Spleen (tissue), 7 donors: Measurements from ENCODE around the gene POLR2F.

ENCODE experiments used
- CTCF ChIP-seq, 11 experiments: fragments of 200-600 bp in 7 of 11; fragments of 450-650 bp in 4 of 11; sonication (generic) in 4 of 11; IDR thresholded peaks in 8 of 11; conservative IDR thresholded peaks in 3 of 11; 1 replicate in 7 of 11; 2 replicates in 4 of 11; pipeline versions ENCODE4 v1.4.0 to v1.8.0; 2016 to 2021; ENCODE audit warnings: antibody characterized with exemption in 11 of 11, inconsistent platforms in 4 of 11, mild to moderate bottlenecking in 1 of 11
- POLR2A ChIP-seq, 3 donors: fragments of 450-650 bp; IDR thresholded peaks; one replicate each; pipeline ENCODE4 v1.5.1; 2017; ENCODE audit warnings: antibody characterized with exemption in 3 of 3, mild to moderate bottlenecking in 1 of 3
- POLR2AphosphoS5 ChIP-seq, 3 donors: sonication (generic); formaldehyde crosslinking; IDR thresholded peaks; one replicate each; pipeline ENCODE4 v1.5.1; 2017; ENCODE audit warnings: antibody characterized with exemption in 3 of 3
- donor health status: DM: no; HTN: no; CAD: no; lungs with moderate emphysema.
- donor health status: DM: no; HTN: no; CAD: no.
- donor health status: DM: no; HTN: no; CAD: no.

DNA sequence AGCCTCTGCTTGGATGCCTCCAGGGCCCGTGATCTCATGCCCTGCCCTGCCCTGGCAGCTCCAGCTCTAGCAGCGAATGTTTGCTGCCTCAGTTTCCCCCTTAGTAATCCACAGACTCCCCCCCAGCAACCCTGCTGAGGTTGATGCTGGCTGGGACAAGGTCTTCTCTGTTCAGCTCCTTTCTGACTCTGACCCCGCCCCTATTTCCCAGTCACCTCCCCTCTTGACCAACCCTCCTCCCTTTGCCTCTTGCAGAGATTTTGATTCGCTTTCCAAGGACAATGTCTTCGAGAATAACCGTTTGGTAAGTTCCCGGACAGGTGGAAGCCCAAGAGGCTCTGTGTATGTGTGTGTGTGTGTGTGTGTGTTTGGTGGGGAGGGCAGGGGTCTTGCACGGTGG, 41.8 kb upstream of the POLR2F start:
- no peak for TF ChIP-seq CTCF (IDR thresholded peaks at IDR 0.05 in 8 of 11, conservative IDR thresholded peaks at IDR 0.05 in 3 of 11)
- TF ChIP-seq POLR2AphosphoS5 (IDR thresholded peaks at IDR 0.05): no peak
- no peak for TF ChIP-seq POLR2A (IDR thresholded peaks at IDR 0.05)
